ENCODE data around the gene HMX1.
A peak's percentile ranks its signal among the peaks of the same experiment; 100 is the strongest.

Gene HMX1

GRCh38 chr4:8841678-8842268 is 29.9 kb downstream of the HMX1 start:
- no peak overlapping the region for H3K18ac ChIP-seq (ENCODE audit: low read length)
- no peak overlapping the region for H2BK5ac ChIP-seq (ENCODE audit: low read length)
- DNase-seq, result no peak
- no peak overlapping the region for H3K23ac ChIP-seq (ENCODE audit: low read length)
- H3K4ac ChIP-seq (ENCODE audit: low read depth, low read length), result no peak overlapping the region
- no CpG with 5 or more reads among the region's 3 CpGs for WGBS (ENCODE audit: extremely low coverage, insufficient coverage, low lambda C conversion rate)
- H3K27me3 ChIP-seq (ENCODE audit: insufficient read depth, low read length, poor library complexity), result no peaks in the 10 kb centered on the region
- H2BK15ac ChIP-seq (replicated peaks; ENCODE audit: low read depth), result no peak overlapping the region
- no peak overlapping the region for H4K5ac ChIP-seq (ENCODE audit: low read length)
- no peak overlapping the region for H3K9ac ChIP-seq (ENCODE audit: low read length)
- H4K8ac ChIP-seq (ENCODE audit: low read depth, low read length), result no peak overlapping the region
- no peaks in the 10 kb centered on the region for H3K4me1 ChIP-seq (ENCODE audit: control insufficient read depth, low read depth, low read length)
- no peak overlapping the region for H3K4me2 ChIP-seq (ENCODE audit: low read length)
- no peaks in the 10 kb centered on the region for H3K79me1 ChIP-seq (ENCODE audit: low read length)
- H3K56ac ChIP-seq (ENCODE audit: low read length), result no peak overlapping the region
- H2BK120ac ChIP-seq (ENCODE audit: low read depth, low read length), result no peak overlapping the region
- H3K27ac ChIP-seq (ENCODE audit: low read depth, low read length), result no peak overlapping the region
- no peak overlapping the region for H3K4me3 ChIP-seq (ENCODE audit: low read length)
- H2AK5ac ChIP-seq (ENCODE audit: low read length), result no peak overlapping the region
- H3K79me2 ChIP-seq (ENCODE audit: control insufficient read depth, insufficient read depth, low read length), result no peaks in the 10 kb centered on the region
- H3K36me3 ChIP-seq (ENCODE audit: control insufficient read depth, insufficient read depth, low read length), result no peaks in the 10 kb centered on the region

- Histone ChIP-seq H3K4me1 (ENCODE audit: control insufficient read depth, low read depth, low read length) (no peaks in the 10 kb centered on the region), H3K79me1 (ENCODE audit: low read length) (no peaks in the 10 kb centered on the region), H3K23ac (ENCODE audit: low read length) (no peak overlapping the region), H3K27me3 (ENCODE audit: insufficient read depth, low read length, poor library complexity) (no peaks in the 10 kb centered on the region), H3K4me2 (ENCODE audit: low read length) (no peak overlapping the region), H3K4ac (ENCODE audit: low read depth, low read length) (no peak overlapping the region), H2AK5ac (ENCODE audit: low read length) (no peak overlapping the region), H3K36me3 (ENCODE audit: control insufficient read depth, insufficient read depth, low read length) (no peaks in the 10 kb centered on the region), H4K5ac (ENCODE audit: low read length) (no peak overlapping the region), H4K8ac (ENCODE audit: low read depth, low read length) (no peak overlapping the region), H3K79me2 (ENCODE audit: control insufficient read depth, insufficient read depth, low read length) (no peaks in the 10 kb centered on the region), H2BK120ac (ENCODE audit: low read depth, low read length) (no peak overlapping the region), H2BK5ac (ENCODE audit: low read length) (no peak overlapping the region), H3K9ac (ENCODE audit: low read length) (no peak overlapping the region), H2BK15ac (replicated peaks; ENCODE audit: low read depth) (no peak overlapping the region), H3K4me3 (ENCODE audit: low read length) (no peak overlapping the region), H3K27ac (ENCODE audit: low read depth, low read length) (no peak overlapping the region), H3K56ac (ENCODE audit: low read length) (no peak overlapping the region), H3K18ac (ENCODE audit: low read length) (no peak overlapping the region)
- no peak for DNase-seq
- no CpG with 5 or more reads among the region's 14 CpGs for WGBS (ENCODE audit: extremely low coverage, insufficient coverage, low lambda C conversion rate)
Measured at GRCh38 chr4:8840816-8841455, 30.7 kb downstream of the HMX1 start.

GRCh38 chr4:8840006-8840793 is 31.4 kb downstream of the HMX1 start:
- Histone ChIP-seq H3K4me1 (ENCODE audit: control insufficient read depth, low read depth, low read length) (no peaks in the 10 kb centered on the region), H4K5ac (ENCODE audit: low read length) (no peak overlapping the region), H2AK5ac (ENCODE audit: low read length) (no peak overlapping the region), H3K9ac (ENCODE audit: low read length) (no peak overlapping the region), H3K79me1 (ENCODE audit: low read length) (no peaks in the 10 kb centered on the region), H3K4me2 (ENCODE audit: low read length) (no peak overlapping the region), H2BK15ac (replicated peaks; ENCODE audit: low read depth) (no peak overlapping the region), H3K4me3 (ENCODE audit: low read length) (no peak overlapping the region), H3K79me2 (ENCODE audit: control insufficient read depth, insufficient read depth, low read length) (no peaks in the 10 kb centered on the region), H3K56ac (ENCODE audit: low read length) (no peak overlapping the region), H2BK5ac (ENCODE audit: low read length) (no peak overlapping the region), H3K27me3 (ENCODE audit: insufficient read depth, low read length, poor library complexity) (no peaks in the 10 kb centered on the region), H2BK120ac (ENCODE audit: low read depth, low read length) (no peak overlapping the region), H3K4ac (ENCODE audit: low read depth, low read length) (no peak overlapping the region), H3K27ac (ENCODE audit: low read depth, low read length) (no peak overlapping the region), H3K18ac (ENCODE audit: low read length) (no peak overlapping the region), H3K36me3 (ENCODE audit: control insufficient read depth, insufficient read depth, low read length) (no peaks in the 10 kb centered on the region), H3K23ac (ENCODE audit: low read length) (no peak overlapping the region), H4K8ac (ENCODE audit: low read depth, low read length) (no peak overlapping the region)
- DNase-seq, result peak; percentile 36
- WGBS (ENCODE audit: extremely low coverage, insufficient coverage, low lambda C conversion rate), result no CpG with 5 or more reads among the region's 10 CpGs

- Histone ChIP-seq H3K23ac (ENCODE audit: low read length) (no peak overlapping the region), H3K18ac (ENCODE audit: low read length) (no peak overlapping the region), H3K79me2 (ENCODE audit: control insufficient read depth, insufficient read depth, low read length) (no peaks in the 10 kb centered on the region), H3K4ac (ENCODE audit: low read depth, low read length) (no peak overlapping the region), H4K8ac (ENCODE audit: low read depth, low read length) (no peak overlapping the region), H4K5ac (ENCODE audit: low read length) (no peak overlapping the region), H3K9ac (ENCODE audit: low read length) (no peak overlapping the region), H3K4me3 (ENCODE audit: low read length) (no peak overlapping the region), H3K4me1 (ENCODE audit: control insufficient read depth, low read depth, low read length) (no peaks in the 10 kb centered on the region), H2AK5ac (ENCODE audit: low read length) (no peak overlapping the region), H3K27me3 (ENCODE audit: insufficient read depth, low read length, poor library complexity) (no peaks in the 10 kb centered on the region), H2BK15ac (replicated peaks; ENCODE audit: low read depth) (no peak overlapping the region), H2BK5ac (ENCODE audit: low read length) (no peak overlapping the region), H3K56ac (ENCODE audit: low read length) (no peak overlapping the region), H3K4me2 (ENCODE audit: low read length) (no peak overlapping the region), H2BK120ac (ENCODE audit: low read depth, low read length) (no peak overlapping the region), H3K27ac (ENCODE audit: low read depth, low read length) (no peak overlapping the region), H3K36me3 (ENCODE audit: control insufficient read depth, insufficient read depth, low read length) (no peaks in the 10 kb centered on the region), H3K79me1 (ENCODE audit: low read length) (no peaks in the 10 kb centered on the region)
- peak; percentile 11 for DNase-seq
- no CpG with 5 or more reads among the region's 22 CpGs for WGBS (ENCODE audit: extremely low coverage, insufficient coverage, low lambda C conversion rate)
Measured at GRCh38 chr4:8838961-8839431, 32.6 kb downstream of the HMX1 start.

GRCh38 chr4:8838296-8838960 is 33.2 kb downstream of the HMX1 start:
- Histone ChIP-seq H3K4ac (ENCODE audit: low read depth, low read length) (no peak overlapping the region), H3K4me2 (ENCODE audit: low read length) (no peak overlapping the region), H4K8ac (ENCODE audit: low read depth, low read length) (no peak overlapping the region), H3K23ac (ENCODE audit: low read length) (no peak overlapping the region), H3K4me3 (ENCODE audit: low read length) (no peak overlapping the region), H3K27me3 (ENCODE audit: insufficient read depth, low read length, poor library complexity) (no peaks in the 10 kb centered on the region), H2BK15ac (replicated peaks; ENCODE audit: low read depth) (no peak overlapping the region), H3K79me1 (ENCODE audit: low read length) (no peaks in the 10 kb centered on the region), H2AK5ac (ENCODE audit: low read length) (no peak overlapping the region), H3K79me2 (ENCODE audit: control insufficient read depth, insufficient read depth, low read length) (no peaks in the 10 kb centered on the region), H3K36me3 (ENCODE audit: control insufficient read depth, insufficient read depth, low read length) (no peaks in the 10 kb centered on the region), H3K4me1 (ENCODE audit: control insufficient read depth, low read depth, low read length) (no peaks in the 10 kb centered on the region), H3K27ac (ENCODE audit: low read depth, low read length) (no peak overlapping the region), H2BK120ac (ENCODE audit: low read depth, low read length) (no peak overlapping the region), H2BK5ac (ENCODE audit: low read length) (no peak overlapping the region), H4K5ac (ENCODE audit: low read length) (no peak overlapping the region), H3K18ac (ENCODE audit: low read length) (no peak overlapping the region), H3K56ac (ENCODE audit: low read length) (no peak overlapping the region), H3K9ac (ENCODE audit: low read length) (no peak overlapping the region)
- WGBS (ENCODE audit: extremely low coverage, insufficient coverage, low lambda C conversion rate), result no CpG with 5 or more reads among the region's 12 CpGs
- no peak for DNase-seq
